Gastrocnemius medialis (tissue), 4 donors: Measurements from ENCODE around the gene SORCS1. TPM values are rescaled to one million over a fixed set of nuclear protein-coding genes. Genes with fewer than 3 reads are reported as not detected.

ENCODE experiments used
- ATAC-seq, 2 donors: fragments of 150-250 bp; one replicate each; pipeline ENCODE4 v1.9.1; 2016
- DNase-seq, 2 donors: peaks; one replicate each; pipeline ENCODE4 v3.0.0-alpha.2; 2019
- H3K27ac ChIP-seq, 4 donors: fragments of 200-600 bp; sonication (generic); 1 replicate in 1 of 4; 2 replicates in 3 of 4; pipeline ENCODE4 v1.5.1; 2016 to 2018; ENCODE audit warnings: mild to moderate bottlenecking in 2 of 4, moderate library complexity in 1 of 4
- H3K27me3 ChIP-seq, 3 donors: fragments of 200-600 bp; sonication (generic) in 2 of 3; 1 replicate in 1 of 3; 2 replicates in 2 of 3; pipeline versions ENCODE4 v1.5.1 to v1.6.0; 2016 to 2019; ENCODE audit warnings: mild to moderate bottlenecking in 1 of 3, moderate library complexity in 1 of 3
- H3K36me3 ChIP-seq, 2 donors: fragments of 200-600 bp; sonication (generic) in 1 of 2; one replicate each; pipeline ENCODE4 v1.5.1; 2017 to 2018
- H3K4me1 ChIP-seq, 2 donors: fragments of 200-600 bp; sonication (generic) in 1 of 2; one replicate each; pipeline ENCODE4 v1.5.1; 2016 to 2017; ENCODE audit warnings: mild to moderate bottlenecking in 2 of 2
- H3K4me3 ChIP-seq, 4 donors: fragments of 200-600 bp; sonication (generic) in 3 of 4; 1 replicate in 1 of 4; 2 replicates in 3 of 4; pipeline ENCODE4 v1.5.1; 2016 to 2019; ENCODE audit warnings: mild to moderate bottlenecking in 2 of 4
- H3K9me3 ChIP-seq, 3 donors: fragments of 200-600 bp; sonication (generic) in 2 of 3; 1 replicate in 1 of 3; 2 replicates in 2 of 3; pipeline ENCODE4 v1.5.1; 2016 to 2019
- CTCF ChIP-seq, 5 experiments: fragments of 450-650 bp in 3 of 5; fragments of 200-600 bp in 2 of 5; sonication (generic) in 2 of 5; IDR thresholded peaks in 4 of 5; conservative IDR thresholded peaks in 1 of 5; 1 replicate in 4 of 5; 2 replicates in 1 of 5; pipeline ENCODE4 v1.5.1; 2016 to 2019; ENCODE audit warnings: antibody characterized with exemption in 5 of 5, mild to moderate bottlenecking in 3 of 5, moderate library complexity in 3 of 5
- POLR2A ChIP-seq, 2 donors: fragments of 450-650 bp; IDR thresholded peaks; one replicate each; pipeline ENCODE4 v1.6.1; 2017; ENCODE audit warnings: antibody characterized with exemption in 2 of 2, mild to moderate bottlenecking in 2 of 2, moderate library complexity in 2 of 2
- in situ Hi-C, 4 donors: fragments of 200-750 bp; cut with MboI; loops; one replicate each; pipeline versions ENCODE4 v1.15.0 to v1.8.0; 2017; ENCODE audit warnings: low sequenced_read_pairs in 4 of 4
- intact Hi-C: fragments of 100-400 bp; cut with DNase I; formaldehyde crosslinking; loops from one replicate; pipeline ENCODE4 v1.15.1; 2023; ENCODE audit warnings: low total_unique reads
- total RNA-seq, 4 donors: library from RNA; depleted of rRNA; stranded (reverse); fragments of >200 nt; gene quantifications; one replicate each; pipeline versions ENCODE4 v1.1.0 to v1.2.3, GENCODE V29; 2016

SORCS1 gene
- total RNA-seq, 4 donors from 2014 or later: 0.02 to 0.36 (median 0.24) TPM; not detected in 1

- Histone ChIP-seq H3K4me1 (no peaks in the 10 kb centered on the region), H3K9me3 (no peaks in the 10 kb centered on the region), H3K27me3 (no peaks in the 10 kb centered on the region), H3K36me3 (no peaks in the 10 kb centered on the region), H3K27ac (no peak overlapping the region), H3K4me3 (no peak overlapping the region)
- in situ Hi-C loops: no loop called here
- intact Hi-C loops: no loop called here
- DNase-seq (no peak), ATAC-seq (no peak)
- TF ChIP-seq POLR2A (IDR thresholded peaks at IDR 0.05) (no peak), CTCF (IDR thresholded peaks at IDR 0.05 in 4 of 5, conservative IDR thresholded peaks at IDR 0.05 in 1 of 5) (no peak)
These were observed 622.0 kb downstream of the SORCS1 start for GRCh38 chr10:106542461-106542860.

- in situ Hi-C loops: no loop called here
- no peaks in the 10 kb centered on the region for H3K36me3 ChIP-seq
- H3K4me1 ChIP-seq: no peaks in the 10 kb centered on the region
- DNase-seq: no peak
- no peaks in the 10 kb centered on the region for H3K9me3 ChIP-seq
- no peak for ATAC-seq
- no peak overlapping the region for H3K4me3 ChIP-seq
- TF ChIP-seq POLR2A (IDR thresholded peaks at IDR 0.05) (no peak), CTCF (IDR thresholded peaks at IDR 0.05 in 4 of 5, conservative IDR thresholded peaks at IDR 0.05 in 1 of 5) (no peak)
- no peak overlapping the region for H3K27ac ChIP-seq
- H3K27me3 ChIP-seq: no peaks in the 10 kb centered on the region
- intact Hi-C loops: no loop called here
These were observed 623.9 kb downstream of the SORCS1 start for GRCh38 chr10:106540645-106541044.

GRCh38 chr10:106537866-106538265, 626.6 kb downstream of the SORCS1 start:
- Histone ChIP-seq H3K36me3 (no peaks in the 10 kb centered on the region), H3K4me1 (no peaks in the 10 kb centered on the region), H3K4me3 (no peak overlapping the region), H3K9me3 (no peaks in the 10 kb centered on the region), H3K27ac (no peak overlapping the region), H3K27me3 (no peaks in the 10 kb centered on the region)
- ATAC-seq: no peak
- TF ChIP-seq CTCF (IDR thresholded peaks at IDR 0.05 in 4 of 5, conservative IDR thresholded peaks at IDR 0.05 in 1 of 5): no peak
- TF ChIP-seq POLR2A (IDR thresholded peaks at IDR 0.05): no peak
- intact Hi-C loops (no loop called here), in situ Hi-C loops (no loop called here)
- DNase-seq: no peak

- in situ Hi-C loops (no loop called here), intact Hi-C loops (no loop called here)
- H3K27ac ChIP-seq: no peak overlapping the region
- no peak for ATAC-seq
- TF ChIP-seq CTCF (IDR thresholded peaks at IDR 0.05 in 4 of 5, conservative IDR thresholded peaks at IDR 0.05 in 1 of 5) (no peak), POLR2A (IDR thresholded peaks at IDR 0.05) (no peak)
- no peak overlapping the region for H3K4me3 ChIP-seq
- no peaks in the 10 kb centered on the region for H3K4me1 ChIP-seq
- H3K9me3 ChIP-seq: no peaks in the 10 kb centered on the region
- no peak for DNase-seq
- H3K27me3 ChIP-seq: no peaks in the 10 kb centered on the region
- H3K36me3 ChIP-seq: no peaks in the 10 kb centered on the region
These were observed 629.1 kb downstream of the SORCS1 start for GRCh38 chr10:106535304-106535953.

GRCh38 chr10:106534441-106534840, 630.1 kb downstream of the SORCS1 start:
- in situ Hi-C loops: no loop called here
- ATAC-seq (no peak), DNase-seq (no peak)
- intact Hi-C loops: no loop called here
- Histone ChIP-seq H3K4me3 (no peak overlapping the region), H3K27me3 (no peaks in the 10 kb centered on the region), H3K4me1 (no peaks in the 10 kb centered on the region), H3K36me3 (no peaks in the 10 kb centered on the region), H3K27ac (no peak overlapping the region), H3K9me3 (no peaks in the 10 kb centered on the region)
- TF ChIP-seq CTCF (IDR thresholded peaks at IDR 0.05 in 4 of 5, conservative IDR thresholded peaks at IDR 0.05 in 1 of 5): no peak
- TF ChIP-seq POLR2A (IDR thresholded peaks at IDR 0.05): no peak
